ENCODE measurements around the gene SRRM5.

The SRRM5 gene

GRCh38 chr19:43619262-43620060 is 7.6 kb downstream of the SRRM5 start, which contains the start of gene ZNF428:
Gene ZNF428 (minus strand): TSS chr19:43619629. CDS start chr19:43614304, 5,325 bp downstream.
- Histone ChIP-seq H3K27ac (peak within 1 kb of the TSS; percentile 78 to 96), H3K4me3 (peak within 1 kb of the TSS; percentile 88)
- DNase-seq (ENCODE audit: low spot score), result peak; percentile 91
- TF ChIP-seq CTCF (IDR thresholded peaks at IDR 0.05), result no peak

- TF ChIP-seq CTCF (IDR thresholded peaks at IDR 0.05), result no peak
- Histone ChIP-seq H3K27ac (peak overlapping the region; percentile 78 to 96), H3K4me3 (peak overlapping the region; percentile 88)
- DNase-seq (ENCODE audit: low spot score), result no peak
These were observed 8.4 kb downstream of the SRRM5 start for GRCh38 chr19:43620061-43621001.

- no peak overlapping the region for H3K27ac ChIP-seq
- TF ChIP-seq CTCF (IDR thresholded peaks at IDR 0.05), result no peak
These were observed 10.2 kb downstream of the SRRM5 start for GRCh38 chr19:43622070-43622469.

GRCh38 chr19:43622956-43623355 is 11.1 kb downstream of the SRRM5 start:
- TF ChIP-seq CTCF (IDR thresholded peaks at IDR 0.05), result no peak
- Histone ChIP-seq H3K27ac (no peak overlapping the region), H3K4me3 (no peak overlapping the region)
- DNase-seq (ENCODE audit: low spot score), result no peak

More at GRCh38 chr19:43622070-43622469, 10.2 kb downstream of the SRRM5 start:
- DNase-seq (ENCODE audit: low spot score), result no peak
- no peak overlapping the region for H3K4me3 ChIP-seq

GRCh38 chr19:43623889-43624670 is 12.2 kb downstream of the SRRM5 start:
- no peak for TF ChIP-seq CTCF (IDR thresholded peaks at IDR 0.05)
- DNase-seq (ENCODE audit: low spot score), result no peak
- Histone ChIP-seq H3K4me3 (no peak overlapping the region), H3K27ac (no peak overlapping the region)

GRCh38 chr19:43624933-43625332 is 13.0 kb downstream of the SRRM5 start:
- Histone ChIP-seq H3K4me3 (no peak overlapping the region), H3K27ac (no peak overlapping the region)
- DNase-seq (ENCODE audit: low spot score), result no peak
- TF ChIP-seq CTCF (IDR thresholded peaks at IDR 0.05), result no peak

All from coronary artery (tissue), 2 donors.